ENCODE results near the gene MT1F.

MT1F gene

DNA sequence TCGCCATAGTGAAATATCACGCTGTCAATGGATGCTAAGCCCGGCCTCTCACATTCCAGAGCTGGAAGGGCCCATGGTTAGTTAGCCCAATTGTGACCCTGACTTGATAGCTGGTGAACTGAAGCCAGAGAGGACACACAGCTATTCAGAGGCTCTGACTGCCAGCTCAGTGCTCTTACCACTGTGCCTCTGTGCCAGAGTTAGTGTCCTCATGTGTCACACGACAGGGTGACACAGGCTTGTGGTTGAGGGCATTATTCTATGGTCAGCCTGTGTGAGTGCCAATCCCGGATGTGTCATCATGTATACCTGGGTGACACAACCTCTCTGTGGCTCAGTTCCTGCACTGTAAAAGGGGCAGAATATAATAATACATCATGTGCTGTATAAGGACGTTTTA, 22.1 kb downstream of the MT1F start:
- Mint-ChIP-seq H3K9me3 (no peaks in the 10 kb centered on the region), H3K36me3 (peaks cover 4 to 5% of the 10 kb centered on the region in 2 donors), H3K4me1 (peaks cover 17 to 30% of the 10 kb centered on the region in 2 donors), H3K4me3 (no peak overlapping the region), H3K27me3 (peaks cover 31 to 37% of the 10 kb centered on the region in 2 donors), H3K27ac (no peak overlapping the region)
- ATAC-seq (replicated peaks) (no peak), DNase-seq (no peak)

DNA sequence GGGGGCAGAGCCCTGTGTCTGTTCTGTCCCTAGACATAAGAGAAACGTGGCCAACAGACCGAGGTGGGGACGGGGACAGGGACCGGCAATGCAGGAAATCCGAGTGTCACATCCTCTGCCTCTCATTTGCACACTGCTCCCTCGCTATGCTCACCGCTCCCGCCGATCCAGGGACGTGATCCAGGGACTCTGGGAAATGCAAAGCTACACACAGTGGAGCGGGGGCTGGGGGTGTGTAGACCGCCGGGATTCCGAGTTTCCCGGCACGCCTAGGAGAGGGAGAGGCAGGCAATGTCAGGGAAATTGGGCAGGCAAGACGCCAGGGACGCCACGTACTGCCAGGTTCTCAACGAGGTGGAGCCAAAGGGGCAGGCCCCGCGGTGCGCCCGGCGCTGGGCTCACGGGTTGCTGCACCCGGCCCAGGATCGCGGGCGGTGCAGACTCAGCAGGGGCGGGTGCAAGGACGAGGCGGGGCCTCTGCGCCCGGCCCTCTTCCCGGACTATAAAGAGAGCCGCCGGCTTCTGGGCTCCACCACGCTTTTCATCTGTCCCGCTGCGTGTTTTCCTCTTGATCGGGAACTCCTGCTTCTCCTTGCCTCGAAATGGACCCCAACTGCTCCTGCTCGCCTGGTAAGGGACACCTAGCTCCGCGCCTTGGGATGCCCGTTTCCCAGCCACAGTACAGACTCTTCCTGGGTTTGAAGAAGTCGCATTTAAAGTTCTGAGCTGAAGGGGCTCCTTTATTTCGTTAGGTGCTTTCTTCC, 24.4 kb downstream of the MT1F start, which contains the start of gene MT1X:
TSS of gene MT1X (plus strand) at position 532 of the 764 bp plus-strand sequence. CDS start at position 603, 71 bp downstream.
- ATAC-seq (replicated peaks) (peak; percentile 99 to 100), DNase-seq (peak; percentile 82)
- peaks cover 14 to 20% of the 10 kb centered on the region in 2 donors for H3K27me3 Mint-ChIP-seq
- H3K9me3 Mint-ChIP-seq = no peaks in the 10 kb centered on the region
- H3K4me3 Mint-ChIP-seq = peak within 1 kb of the TSS; percentile 91 to 92
- H3K27ac Mint-ChIP-seq = peak within 1 kb of the TSS; percentile 86
- peaks cover 10 to 15% of the 10 kb centered on the region in 2 donors for H3K4me1 Mint-ChIP-seq
- peaks cover 7 to 10% of the 10 kb centered on the region in 2 donors for H3K36me3 Mint-ChIP-seq

DNA sequence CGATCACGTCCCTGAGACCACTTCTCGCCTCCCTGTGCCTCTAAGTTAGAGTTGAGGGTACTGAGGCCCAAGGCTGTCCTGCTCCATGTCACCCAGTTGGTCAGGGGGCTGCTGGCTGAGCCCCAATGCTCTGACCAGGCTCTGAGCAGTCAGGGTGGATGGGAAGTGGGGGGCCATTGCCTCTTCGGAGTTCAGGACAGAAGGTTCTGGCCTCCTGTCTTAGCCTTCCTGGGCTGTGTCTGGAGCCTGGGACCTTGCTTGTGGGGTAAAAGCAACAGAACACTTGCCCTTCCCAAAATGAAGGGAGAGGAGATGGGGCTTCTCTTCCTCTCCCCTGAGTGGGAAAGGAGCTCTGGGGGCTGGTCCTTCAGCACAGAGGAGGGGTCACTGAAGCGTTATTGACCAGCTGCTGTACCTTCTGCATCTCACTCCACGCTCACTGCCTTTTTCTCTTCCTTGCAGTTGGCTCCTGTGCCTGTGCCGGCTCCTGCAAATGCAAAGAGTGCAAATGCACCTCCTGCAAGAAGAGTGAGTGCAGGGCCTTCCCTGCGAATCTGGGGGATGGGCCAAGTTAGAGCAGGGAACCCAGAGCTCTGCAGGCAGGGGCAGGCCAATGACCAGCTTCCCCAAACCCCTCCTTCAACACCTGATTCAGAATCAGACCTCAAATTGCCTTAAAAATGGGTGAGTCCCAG, 25.1 kb downstream of the MT1F start:
- Mint-ChIP-seq H3K27ac (peak overlapping the region; percentile 86), H3K4me1 (peaks cover 10 to 15% of the 10 kb centered on the region in 2 donors), H3K4me3 (peak overlapping the region; percentile 91 to 92), H3K27me3 (peaks cover 10 to 17% of the 10 kb centered on the region in 2 donors), H3K9me3 (no peaks in the 10 kb centered on the region), H3K36me3 (peaks cover 7 to 10% of the 10 kb centered on the region in 2 donors)
- no peak for DNase-seq
- ATAC-seq (replicated peaks) = peak; percentile 7 to 17

DNA sequence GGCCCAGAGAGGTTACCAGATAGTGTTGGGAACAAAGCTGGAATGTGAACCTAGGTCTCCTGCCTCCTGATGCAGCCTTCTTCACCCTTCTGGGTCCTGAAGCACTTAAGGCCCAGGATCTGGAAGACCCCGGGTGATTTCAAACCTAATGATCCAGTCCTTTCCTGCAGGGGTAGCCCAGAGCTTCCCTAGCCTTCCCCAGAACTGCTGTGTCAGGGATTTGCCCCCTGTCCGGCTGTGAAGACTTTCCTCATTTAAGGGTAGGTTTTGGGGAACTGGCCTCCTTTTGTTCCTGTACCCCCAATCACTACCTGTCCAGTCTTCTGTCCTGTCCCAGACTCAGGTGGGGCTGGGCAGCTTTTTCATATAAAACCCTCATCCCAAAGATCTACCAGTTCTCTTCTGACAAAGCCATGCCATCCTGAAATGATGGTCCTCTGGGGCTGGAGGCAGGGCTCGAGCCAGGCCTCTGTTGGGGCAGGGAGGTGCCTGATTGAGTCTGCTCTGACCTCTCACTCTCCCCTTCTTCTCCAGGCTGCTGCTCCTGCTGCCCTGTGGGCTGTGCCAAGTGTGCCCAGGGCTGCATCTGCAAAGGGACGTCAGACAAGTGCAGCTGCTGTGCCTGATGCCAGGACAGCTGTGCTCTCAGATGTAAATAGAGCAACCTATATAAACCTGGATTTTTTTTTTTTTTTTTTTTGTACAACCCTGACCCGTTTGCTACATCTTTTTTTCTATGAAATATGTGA, 25.8 kb downstream of the MT1F start:
- Mint-ChIP-seq H3K9me3 (no peaks in the 10 kb centered on the region), H3K27ac (no peak overlapping the region), H3K36me3 (peaks cover 7 to 10% of the 10 kb centered on the region in 2 donors), H3K27me3 (peaks cover 11 to 18% of the 10 kb centered on the region in 2 donors), H3K4me1 (peaks cover 10 to 15% of the 10 kb centered on the region in 2 donors), H3K4me3 (peak overlapping the region; percentile 91 to 92)
- DNase-seq = no peak
- no peak for ATAC-seq (replicated peaks)

DNA sequence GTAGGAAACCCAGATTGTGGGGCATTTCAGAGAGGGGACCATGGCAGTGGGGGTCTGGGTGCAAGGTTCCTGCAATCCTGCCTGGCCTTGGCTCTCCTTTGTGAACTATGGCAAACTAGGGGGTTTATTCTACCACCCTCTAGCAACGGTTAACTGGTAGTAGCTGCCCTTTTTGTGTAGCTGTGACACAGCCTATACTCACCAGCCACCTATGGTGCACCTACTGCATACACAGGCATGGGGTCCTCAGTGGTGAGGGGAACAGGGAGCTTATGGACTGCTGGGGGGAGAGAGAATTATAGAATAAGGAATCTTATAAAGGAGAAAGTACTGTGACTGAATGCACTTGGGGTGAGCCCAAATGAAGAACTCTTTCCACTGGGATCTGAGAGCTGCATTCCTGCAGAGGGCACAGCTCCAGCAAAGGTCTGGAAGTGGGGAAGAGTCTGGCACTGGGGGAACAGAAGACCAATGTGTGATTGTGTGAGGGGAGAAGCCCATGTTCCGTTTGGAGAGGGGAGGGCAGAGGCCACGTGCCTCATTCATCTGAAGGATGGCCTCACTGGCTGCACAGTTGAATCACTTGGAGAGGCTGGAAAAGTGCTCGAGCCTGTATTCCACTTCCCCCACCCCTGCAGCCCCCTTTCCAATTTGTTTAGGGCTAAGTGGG, 26.6 kb downstream of the MT1F start:
- Mint-ChIP-seq H3K27me3 (peaks cover 11 to 21% of the 10 kb centered on the region in 2 donors), H3K4me3 (no peak overlapping the region), H3K9me3 (no peaks in the 10 kb centered on the region), H3K27ac (peak overlapping the region; percentile 89), H3K4me1 (peaks cover 10 to 15% of the 10 kb centered on the region in 2 donors), H3K36me3 (peaks cover 7 to 10% of the 10 kb centered on the region in 2 donors)
- no peak for ATAC-seq (replicated peaks)
- no peak for DNase-seq

DNA sequence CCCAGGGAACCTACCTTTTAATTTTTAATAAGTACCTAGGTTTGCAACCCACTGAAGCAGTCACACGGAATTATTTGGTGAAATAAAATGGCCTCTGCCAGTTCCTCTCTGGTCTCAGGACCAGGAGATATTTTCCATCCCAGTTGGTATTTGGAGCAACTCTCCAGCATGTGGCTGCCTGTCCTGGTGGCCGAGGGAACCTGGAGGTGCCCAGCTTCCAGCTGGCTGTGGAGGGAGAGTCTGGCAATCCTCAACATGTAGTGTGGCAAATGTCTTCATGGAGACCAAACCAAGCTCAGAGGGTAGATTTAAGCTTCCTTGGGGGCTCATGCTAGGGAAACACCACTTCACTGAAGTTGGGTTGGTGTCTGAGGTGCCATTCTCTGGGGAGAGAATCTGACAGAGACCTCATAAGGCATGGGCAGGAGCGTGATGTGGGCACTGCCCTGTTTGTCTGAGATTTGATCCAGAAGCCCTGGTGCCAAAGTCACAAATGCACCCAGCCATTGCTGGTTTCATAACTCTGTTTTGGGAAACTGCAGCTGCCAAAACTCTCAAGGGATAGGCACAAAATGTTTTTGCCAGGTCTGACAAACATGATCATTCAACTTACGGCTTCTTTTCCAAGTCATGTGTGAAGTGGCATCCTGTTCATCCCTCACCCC, 27.3 kb downstream of the MT1F start:
- Mint-ChIP-seq H3K9me3 (no peaks in the 10 kb centered on the region), H3K4me1 (peaks cover 10 to 15% of the 10 kb centered on the region in 2 donors), H3K36me3 (peaks cover 7 to 10% of the 10 kb centered on the region in 2 donors), H3K4me3 (no peak overlapping the region), H3K27me3 (peaks cover 11 to 26% of the 10 kb centered on the region in 2 donors), H3K27ac (no peak overlapping the region)
- ATAC-seq (replicated peaks) = no peak
- no peak for DNase-seq

DNA sequence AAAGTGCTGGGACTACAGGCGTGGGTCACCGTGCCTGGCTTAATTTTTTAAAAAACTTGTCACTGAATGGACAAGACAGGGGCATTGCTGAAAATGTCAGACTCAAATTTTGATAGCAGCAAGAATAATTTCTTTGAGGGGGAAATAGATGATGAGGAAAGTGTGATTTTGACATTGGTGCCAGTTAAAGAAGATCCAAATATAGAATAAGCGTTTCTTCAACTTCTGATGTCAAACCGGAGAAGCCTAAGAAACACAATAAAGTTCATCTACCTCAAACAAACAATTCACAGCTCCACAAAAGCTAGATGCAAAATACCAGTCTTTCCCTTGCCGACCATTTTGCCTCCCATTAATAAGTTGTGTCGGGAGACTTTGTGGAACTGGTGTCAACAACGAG, 29.0 kb downstream of the MT1F start:
- H3K27ac Mint-ChIP-seq = no peak overlapping the region
- DNase-seq = no peak
- H3K36me3 Mint-ChIP-seq = peaks cover 7 to 10% of the 10 kb centered on the region in 2 donors
- no peak for ATAC-seq (replicated peaks)
- H3K9me3 Mint-ChIP-seq = no peaks in the 10 kb centered on the region
- H3K4me3 Mint-ChIP-seq = no peak overlapping the region
- H3K27me3 Mint-ChIP-seq = peaks cover 17 to 34% of the 10 kb centered on the region in 2 donors
- H3K4me1 Mint-ChIP-seq = peaks cover 7 to 15% of the 10 kb centered on the region in 2 donors

DNA sequence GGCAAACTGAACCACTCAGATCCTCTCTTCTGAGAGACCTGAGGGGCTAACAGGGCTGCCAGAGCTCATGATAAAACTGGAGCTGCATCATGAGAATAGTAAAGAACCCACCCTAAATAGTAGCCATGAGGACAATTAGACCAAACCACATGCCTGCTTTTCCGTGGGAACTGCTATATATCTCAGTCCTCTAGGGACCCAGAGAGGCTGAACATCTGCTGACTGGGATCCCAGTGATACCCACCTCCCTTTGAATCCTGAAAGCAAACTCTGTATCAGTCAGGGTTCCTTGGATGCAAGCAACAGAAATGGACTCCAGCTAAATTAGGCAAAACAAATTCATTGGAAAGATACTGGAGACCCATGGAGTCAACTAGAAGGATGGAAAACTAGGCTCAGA, 31.0 kb downstream of the MT1F start:
- peaks cover 17 to 34% of the 10 kb centered on the region in 2 donors for H3K27me3 Mint-ChIP-seq
- H3K36me3 Mint-ChIP-seq = peaks cover 7 to 10% of the 10 kb centered on the region in 2 donors
- DNase-seq (no peak), ATAC-seq (replicated peaks) (no peak)
- no peak overlapping the region for H3K4me3 Mint-ChIP-seq
- no peak overlapping the region for H3K27ac Mint-ChIP-seq
- H3K9me3 Mint-ChIP-seq = no peaks in the 10 kb centered on the region
- peaks cover 0 to 1% of the 10 kb centered on the region in 2 donors for H3K4me1 Mint-ChIP-seq

DNA sequence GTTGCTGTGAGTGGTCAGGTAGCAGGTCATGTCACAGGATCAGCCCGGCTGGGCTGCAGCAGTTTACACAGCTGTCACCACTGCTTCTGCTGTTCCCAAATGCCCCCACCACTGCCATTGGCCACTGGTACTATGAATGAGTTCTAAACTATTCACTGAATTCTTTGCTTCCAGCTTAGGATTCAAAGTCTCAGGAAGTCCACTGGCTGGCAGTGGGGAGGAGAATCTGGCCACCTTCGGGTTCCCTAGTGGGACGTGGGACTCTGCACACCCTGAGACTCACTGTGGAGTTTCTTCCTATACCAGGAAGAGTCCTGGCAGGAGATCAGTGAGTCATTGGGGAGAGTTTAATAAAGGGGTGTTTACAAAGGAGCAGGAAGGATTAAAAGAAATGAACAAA, 31.4 kb downstream of the MT1F start:
- Mint-ChIP-seq H3K36me3 (peaks cover 5 to 8% of the 10 kb centered on the region in 2 donors), H3K9me3 (no peaks in the 10 kb centered on the region), H3K27ac (no peak overlapping the region), H3K4me1 (no peaks in the 10 kb centered on the region), H3K27me3 (peaks cover 17 to 31% of the 10 kb centered on the region in 2 donors), H3K4me3 (no peak overlapping the region)
- ATAC-seq (replicated peaks) (no peak), DNase-seq (no peak)

DNA sequence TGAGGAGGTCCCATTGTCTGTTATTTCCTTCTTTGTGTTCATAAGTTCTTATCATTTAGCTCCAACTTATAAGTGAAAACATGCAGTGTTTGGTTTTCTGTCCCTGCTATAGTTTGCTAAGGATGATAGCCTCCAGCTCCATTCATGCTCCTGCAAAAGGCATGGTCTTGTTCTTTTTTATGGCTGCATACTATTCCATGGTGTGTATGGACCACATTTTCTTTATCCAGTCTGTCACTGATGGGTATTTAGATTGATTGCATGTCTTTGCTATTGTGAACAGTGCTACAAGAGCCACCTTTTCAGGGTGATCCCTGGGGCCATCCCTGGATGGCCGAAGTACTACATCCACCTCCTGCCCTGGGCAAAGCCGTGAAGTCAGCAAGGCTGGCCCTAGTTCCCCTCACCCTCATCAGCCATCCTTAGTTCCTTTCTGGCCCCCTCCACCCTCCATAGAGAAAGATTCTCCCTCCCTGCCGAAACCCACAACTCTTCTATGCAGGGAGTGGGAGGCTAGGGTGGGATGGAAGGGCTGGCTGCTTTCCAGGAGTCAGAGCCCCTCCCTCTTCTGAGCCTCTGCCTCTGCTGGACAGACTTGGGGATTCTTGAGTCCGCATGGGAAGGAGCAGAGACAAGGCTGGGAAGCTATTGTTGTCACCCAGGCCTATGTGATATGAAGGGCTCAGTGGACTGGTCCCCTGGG, 32.8 kb downstream of the MT1F start:
- peaks cover 3 to 4% of the 10 kb centered on the region in 2 donors for H3K36me3 Mint-ChIP-seq
- H3K27ac Mint-ChIP-seq = no peak overlapping the region
- ATAC-seq (replicated peaks) (no peak), DNase-seq (no peak)
- no peaks in the 10 kb centered on the region for H3K9me3 Mint-ChIP-seq
- no peaks in the 10 kb centered on the region for H3K4me1 Mint-ChIP-seq
- H3K27me3 Mint-ChIP-seq = peaks cover 17 to 26% of the 10 kb centered on the region in 2 donors
- H3K4me3 Mint-ChIP-seq = no peak overlapping the region

DNA sequence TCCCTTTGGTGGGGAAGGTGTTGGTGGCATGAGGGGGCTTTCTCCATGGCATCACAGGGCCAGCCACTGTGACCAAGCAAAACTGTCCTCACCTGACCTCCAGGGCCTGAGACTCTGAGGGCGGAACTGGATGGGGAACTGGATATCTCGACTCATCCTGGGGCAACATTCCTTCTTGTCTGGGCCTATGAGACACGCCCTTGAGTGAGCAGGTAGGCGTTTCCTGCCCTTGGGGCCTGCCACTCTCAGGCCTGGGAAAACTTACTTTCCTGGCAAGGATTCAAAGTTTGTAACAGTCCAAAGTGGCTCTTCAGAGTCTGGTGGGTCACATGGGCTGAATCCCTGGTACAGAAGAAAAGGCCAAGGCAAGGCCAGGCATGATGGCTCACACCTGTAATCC, 34.1 kb downstream of the MT1F start:
- H3K27me3 Mint-ChIP-seq = peaks cover 11 to 22% of the 10 kb centered on the region in 2 donors
- ATAC-seq (replicated peaks) (no peak), DNase-seq (no peak)
- no peaks in the 10 kb centered on the region for H3K9me3 Mint-ChIP-seq
- no peak overlapping the region for H3K27ac Mint-ChIP-seq
- H3K4me1 Mint-ChIP-seq = no peaks in the 10 kb centered on the region
- peaks cover 0 to 2% of the 10 kb centered on the region in 2 donors for H3K36me3 Mint-ChIP-seq
- no peak overlapping the region for H3K4me3 Mint-ChIP-seq

DNA sequence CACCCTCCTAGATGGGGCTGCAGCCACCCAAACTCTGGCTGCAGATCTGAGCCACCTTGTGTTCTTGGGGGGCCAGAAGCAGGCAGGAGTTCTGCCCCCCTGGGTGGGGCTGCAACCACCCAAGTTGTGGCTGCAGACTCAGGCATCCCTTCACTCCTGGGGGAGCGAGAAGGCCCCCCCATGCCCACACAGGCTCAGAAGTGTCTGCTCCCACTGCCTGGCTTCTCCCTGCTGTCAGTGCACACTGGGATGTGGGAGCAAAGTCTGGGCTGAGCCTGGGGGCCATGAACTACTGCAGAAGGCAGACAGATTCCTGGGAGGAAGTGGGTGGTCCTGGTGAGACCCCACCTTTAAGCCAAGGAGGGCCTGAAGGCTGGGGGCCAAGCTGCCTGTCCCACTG, 37.5 kb downstream of the MT1F start:
- Mint-ChIP-seq H3K27ac (no peak overlapping the region), H3K4me1 (no peaks in the 10 kb centered on the region), H3K36me3 (peaks cover 0 to 4% of the 10 kb centered on the region in 2 donors), H3K9me3 (peaks cover 0 to 6% of the 10 kb centered on the region in 2 donors), H3K27me3 (peaks cover 6% of the 10 kb centered on the region in 2 donors), H3K4me3 (no peak overlapping the region)
- DNase-seq = no peak
- ATAC-seq (replicated peaks) = no peak
